NCI-H2107 treated with DMSO at 0.1 percent for 48 hours (cell line): ENCODE results near the gene CYREN.
"Not testable (repeated sequence)": the region's sequence is repeated elsewhere in the genome, so short reads cannot be mapped to it uniquely, and the experiment has no call there.

Source experiments
- DNase-seq: peaks from one replicate; lab custom pipeline; 2025; ENCODE audit not compliant: unreplicated experiment; lab: John Stamatoyannopoulos, UW

The CYREN gene

GRCh38 chr7:135170274-135170997, at the start of gene CYREN:
Gene CYREN (minus strand): TSS chr7:135170707. CDS start chr7:135168922, 1,785 bp downstream.
- DNase-seq: peak; percentile 79

GRCh38 chr7:135217645-135218509, 47.4 kb upstream of the CYREN start:
- DNase-seq: no peak

- DNase-seq: no peak
Observed at GRCh38 chr7:135215698-135216097, 45.2 kb upstream of the CYREN start.

- DNase-seq: no peak
Observed at GRCh38 chr7:135215180-135215579, 44.7 kb upstream of the CYREN start.

- no peak for DNase-seq
Observed at GRCh38 chr7:135213831-135214230, 43.3 kb upstream of the CYREN start.

GRCh38 chr7:135211946-135212685, 41.6 kb upstream of the CYREN start:
- DNase-seq: not testable (repeated sequence)

GRCh38 chr7:135211179-135211945, 40.9 kb upstream of the CYREN start, which contains the start of gene WDR91:
Gene WDR91 (minus strand): TSS chr7:135211526. CDS start chr7:135211502, 24 bp downstream.
- peak; percentile 83 for DNase-seq

- DNase-seq: no peak
Observed at GRCh38 chr7:135210888-135211178, 40.3 kb upstream of the CYREN start.

- DNase-seq: no peak
Observed at GRCh38 chr7:135209225-135209834, 38.8 kb upstream of the CYREN start.

GRCh38 chr7:135208102-135208793, 37.7 kb upstream of the CYREN start:
- no peak for DNase-seq

- DNase-seq: no peak
Observed at GRCh38 chr7:135207406-135208101, 37.0 kb upstream of the CYREN start.

GRCh38 chr7:135206941-135207391, 36.5 kb upstream of the CYREN start:
- no peak for DNase-seq

GRCh38 chr7:135205850-135206249, 35.3 kb upstream of the CYREN start:
- no peak for DNase-seq

GRCh38 chr7:135204876-135205275, 34.4 kb upstream of the CYREN start:
- DNase-seq: no peak

- DNase-seq: no peak
Observed at GRCh38 chr7:135204341-135204749, 33.8 kb upstream of the CYREN start.

GRCh38 chr7:135201350-135201749, 30.8 kb upstream of the CYREN start:
- DNase-seq: no peak

GRCh38 chr7:135200821-135201331, 30.4 kb upstream of the CYREN start:
- peak; percentile 76 for DNase-seq

- no peak for DNase-seq
Observed at GRCh38 chr7:135199439-135199838, 28.9 kb upstream of the CYREN start.
